ENCODE results near the gene PAPSS2.

The PAPSS2 gene

DNA sequence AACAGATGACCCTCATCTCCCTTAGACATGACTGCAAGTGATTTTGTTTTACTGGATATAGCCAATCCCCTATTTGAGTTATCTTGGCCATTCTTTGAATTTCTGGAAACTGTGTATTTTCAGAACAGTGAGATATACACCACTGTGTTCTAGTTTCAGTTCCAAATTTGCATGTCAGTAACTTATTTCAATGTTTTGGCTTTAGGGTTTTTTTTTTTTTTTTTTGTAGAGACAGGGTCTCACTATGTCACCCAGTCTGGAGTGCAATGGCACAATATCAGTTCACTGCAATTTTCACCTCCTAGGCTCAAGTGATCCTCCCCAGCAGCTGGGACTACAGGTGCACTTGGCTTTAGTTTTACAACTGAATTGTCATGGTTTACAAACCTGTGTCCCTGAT lies 91.1 kb downstream of the PAPSS2 start:
- no peak for DNase-seq (ENCODE audit: low read depth)

DNA sequence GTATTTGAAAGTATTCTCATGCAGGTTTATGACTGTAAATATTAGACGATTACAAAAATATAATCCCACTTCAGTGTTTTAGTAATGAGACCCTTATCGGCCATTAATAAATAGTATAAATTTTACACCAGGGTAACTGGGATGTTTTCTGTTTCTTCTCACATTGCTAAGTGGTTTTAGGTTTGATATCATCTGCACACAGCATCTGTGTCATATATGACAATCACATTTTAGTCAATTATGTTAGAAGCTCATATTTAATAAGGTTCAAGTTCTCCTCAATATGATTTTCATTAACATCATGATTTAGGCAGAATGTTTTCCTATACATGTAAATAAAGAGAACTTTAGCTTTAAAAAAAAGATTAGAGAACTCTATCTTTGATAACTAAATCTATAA lies 91.6 kb downstream of the PAPSS2 start:
- DNase-seq (ENCODE audit: low read depth): no peak

DNA sequence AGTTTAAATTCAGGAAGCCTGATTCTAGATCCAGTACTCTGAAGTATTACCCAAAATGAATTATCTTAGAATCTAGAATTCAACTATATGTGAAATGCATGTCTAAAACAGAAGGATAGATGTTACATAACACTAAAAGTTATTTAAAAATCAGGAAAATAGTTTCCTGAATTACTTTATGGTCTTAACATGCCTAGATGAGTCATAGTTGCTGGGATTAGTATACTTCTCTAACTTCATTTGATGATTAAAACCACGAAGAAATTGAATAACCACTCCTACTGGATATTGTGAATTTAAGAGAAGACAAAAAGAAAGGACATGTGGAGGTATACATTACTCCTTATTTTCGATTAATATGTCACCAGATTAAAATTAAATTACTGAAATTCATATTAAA lies 92.9 kb downstream of the PAPSS2 start:
- DNase-seq (ENCODE audit: low read depth): no peak

DNA sequence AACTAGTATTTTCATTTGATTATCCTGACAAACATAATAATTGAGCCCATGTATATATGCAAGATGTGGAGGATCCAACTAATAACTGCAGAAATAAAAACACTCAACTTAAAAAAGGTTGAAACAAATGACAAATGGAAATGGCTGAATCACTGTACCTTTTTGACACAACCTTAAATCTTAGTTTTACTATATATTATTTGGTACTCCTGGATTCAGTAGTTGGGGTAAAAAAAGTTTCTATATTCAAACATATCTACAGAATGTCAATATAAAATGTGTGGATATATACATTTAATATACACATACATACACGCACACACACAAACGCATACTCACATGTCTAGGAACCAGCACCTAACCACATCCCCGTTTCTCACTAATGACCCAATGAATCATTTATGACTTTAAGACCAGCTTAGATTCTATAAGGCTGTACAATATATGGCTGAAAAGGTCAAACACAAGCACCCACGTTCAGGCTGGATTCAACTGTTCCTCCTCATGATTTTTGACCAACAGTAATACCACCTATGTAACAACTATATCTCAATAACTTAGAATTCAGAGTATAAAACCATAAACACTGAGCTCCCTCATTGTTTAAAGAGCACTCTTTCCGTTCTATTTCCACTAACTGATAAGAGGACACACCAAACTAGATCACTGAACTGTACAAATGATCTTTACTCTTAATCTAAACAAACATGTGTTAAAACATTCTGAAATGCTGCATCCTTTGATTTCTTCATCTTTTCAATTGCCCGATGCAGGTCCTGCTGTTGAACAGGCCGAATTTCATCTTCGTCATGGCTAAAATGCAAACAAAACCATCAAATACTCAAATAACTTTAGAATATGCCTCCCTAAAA lies 94.6 kb downstream of the PAPSS2 start:
- DNase-seq (ENCODE audit: low read depth): no peak

DNA sequence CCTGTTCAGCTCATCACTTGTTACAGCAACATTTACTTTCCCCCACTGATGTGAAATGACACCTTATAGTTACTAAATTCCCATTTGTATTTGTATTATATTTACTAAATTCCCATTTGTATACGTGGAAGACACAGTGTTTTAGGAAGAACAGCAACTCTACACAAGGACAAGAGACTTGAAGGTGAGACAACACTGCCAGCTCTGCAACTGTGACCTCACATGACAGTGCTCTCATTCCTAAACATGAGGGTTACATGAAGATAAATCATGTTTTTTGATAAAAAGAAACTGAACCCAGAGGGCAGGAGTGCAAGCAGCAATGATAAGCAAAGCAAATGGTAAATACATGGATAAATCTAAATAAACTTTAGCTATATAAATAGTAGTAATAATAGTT lies 98.0 kb downstream of the PAPSS2 start:
- DNase-seq (ENCODE audit: low read depth): no peak

DNA sequence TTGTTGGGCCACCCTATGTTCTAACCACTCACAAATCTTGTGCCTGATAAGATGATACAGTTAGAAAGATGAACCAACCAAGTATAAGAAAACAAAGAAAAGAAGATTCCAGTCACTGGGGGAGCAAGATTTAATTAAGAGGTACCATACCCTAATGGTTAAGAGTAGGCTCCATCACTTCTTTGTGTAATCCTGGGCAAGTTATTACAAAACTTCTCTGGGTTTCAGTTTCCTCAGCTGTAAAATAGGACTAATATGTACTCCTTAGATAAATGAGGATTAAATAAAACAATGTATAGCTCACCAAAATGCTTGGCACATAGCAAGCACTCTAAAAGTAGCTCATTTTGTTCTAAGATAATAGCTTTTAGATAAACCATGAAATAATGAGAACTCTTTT lies 99.9 kb downstream of the PAPSS2 start:
- no peak for DNase-seq (ENCODE audit: low read depth)

DNA sequence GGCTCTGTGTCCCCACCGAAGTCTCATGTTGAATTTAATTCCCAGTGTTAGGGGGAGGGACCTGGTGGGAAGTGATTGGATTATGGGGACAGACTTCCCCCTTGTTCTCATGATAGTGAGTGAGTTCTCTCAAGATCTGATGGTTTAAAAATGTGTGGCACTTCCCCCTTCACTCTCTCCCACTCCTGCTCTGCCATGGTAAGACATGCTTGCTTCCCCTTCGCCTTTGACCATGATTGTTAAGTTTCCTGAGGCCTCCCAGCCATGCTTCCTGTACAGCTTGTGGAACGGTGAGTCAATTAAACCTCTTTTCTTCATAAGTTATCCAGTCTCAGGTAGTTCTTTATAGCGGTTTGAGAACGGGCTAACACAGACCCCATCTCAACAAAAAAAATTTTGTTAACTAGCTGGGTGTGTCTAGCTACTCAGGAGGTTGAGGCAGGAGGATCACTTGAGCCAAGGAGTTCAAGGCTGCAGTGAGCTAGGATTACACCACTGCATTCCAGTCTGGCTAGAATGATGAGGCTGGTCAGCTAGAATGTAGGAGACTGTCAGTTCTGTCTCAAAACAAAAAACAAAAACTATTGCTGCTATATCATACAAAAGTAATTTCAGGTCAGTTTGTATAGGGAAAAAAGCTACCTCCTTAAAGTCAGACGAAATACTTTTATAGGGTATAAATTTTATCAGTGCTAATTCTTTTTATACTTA lies 100.7 kb downstream of the PAPSS2 start:
- no peak for DNase-seq (ENCODE audit: low read depth)

DNA sequence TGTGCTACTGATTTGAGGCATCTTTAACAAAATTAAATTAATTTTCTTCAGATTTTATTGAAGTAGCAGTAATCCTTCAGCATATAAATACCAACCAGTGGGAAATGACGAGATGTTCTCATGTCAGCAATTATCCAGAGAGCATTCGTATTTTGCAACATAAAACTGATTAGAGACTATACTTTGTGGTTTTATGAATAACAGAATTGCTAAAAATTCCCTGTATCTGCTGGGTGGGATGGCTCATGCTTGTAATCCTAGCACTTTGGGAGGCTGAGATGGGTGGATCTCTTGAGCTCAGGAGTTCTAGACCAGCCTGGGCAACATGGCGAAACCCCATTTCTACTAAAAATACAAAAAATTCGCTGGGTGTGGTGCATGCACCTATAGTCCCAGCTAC lies 101.5 kb downstream of the PAPSS2 start:
- peak; percentile 53 for DNase-seq (ENCODE audit: low read depth)

DNA sequence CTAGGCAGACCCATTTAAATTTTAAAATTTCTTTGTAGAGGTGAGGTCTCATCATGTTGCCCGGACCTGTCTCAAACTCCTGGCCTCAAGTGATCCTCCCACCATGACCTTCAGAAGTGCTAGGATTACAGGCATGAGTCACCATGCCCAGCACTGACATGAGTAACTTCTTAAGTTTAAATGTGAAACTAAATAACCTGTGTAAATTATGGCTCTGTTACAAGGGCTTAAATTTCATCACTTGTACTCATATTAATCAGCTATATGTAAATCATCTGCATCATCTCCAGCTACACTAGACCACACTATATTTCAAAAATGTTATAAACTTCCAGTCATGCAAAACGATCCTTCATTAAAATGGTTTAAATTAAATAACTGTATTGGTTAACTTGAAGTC lies 102.2 kb downstream of the PAPSS2 start:
- peak; percentile 81 for DNase-seq (ENCODE audit: low read depth)

DNA sequence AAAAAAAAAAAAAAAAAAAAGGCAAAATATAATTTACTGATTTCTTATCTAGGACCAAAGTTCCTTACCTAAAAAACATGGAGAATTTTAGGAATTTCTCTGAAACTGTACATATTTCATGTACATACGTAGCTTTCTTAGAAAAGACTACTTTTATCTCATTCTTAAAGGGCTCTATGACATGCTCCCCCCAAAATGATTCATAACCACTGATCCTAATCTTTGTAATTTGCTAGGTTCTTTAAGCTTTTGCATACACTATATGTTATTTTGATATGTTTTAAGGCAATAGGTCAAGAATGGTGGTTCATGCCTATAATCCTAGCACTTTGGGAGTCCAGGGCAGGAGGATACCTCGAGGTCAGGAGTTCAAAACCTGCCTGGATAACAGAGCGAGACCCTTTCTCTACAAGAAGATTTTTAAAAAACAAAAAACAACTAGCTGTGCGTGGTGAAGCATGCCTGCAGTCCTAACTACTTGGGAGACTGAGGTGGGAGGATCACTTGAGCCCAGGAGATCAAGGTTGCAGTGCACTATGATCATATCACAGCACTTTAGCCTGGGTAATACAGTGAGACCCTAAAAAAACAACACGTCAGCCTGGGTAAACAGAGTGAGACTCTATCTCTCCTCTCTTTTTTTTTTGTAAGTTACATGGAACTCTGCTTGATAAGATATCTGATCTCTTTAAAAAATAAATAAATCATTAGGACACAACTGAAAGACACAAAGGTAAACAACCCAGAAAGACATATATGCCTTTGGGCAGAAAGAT lies 103.6 kb downstream of the PAPSS2 start:
- DNase-seq (ENCODE audit: low read depth): no peak

DNA sequence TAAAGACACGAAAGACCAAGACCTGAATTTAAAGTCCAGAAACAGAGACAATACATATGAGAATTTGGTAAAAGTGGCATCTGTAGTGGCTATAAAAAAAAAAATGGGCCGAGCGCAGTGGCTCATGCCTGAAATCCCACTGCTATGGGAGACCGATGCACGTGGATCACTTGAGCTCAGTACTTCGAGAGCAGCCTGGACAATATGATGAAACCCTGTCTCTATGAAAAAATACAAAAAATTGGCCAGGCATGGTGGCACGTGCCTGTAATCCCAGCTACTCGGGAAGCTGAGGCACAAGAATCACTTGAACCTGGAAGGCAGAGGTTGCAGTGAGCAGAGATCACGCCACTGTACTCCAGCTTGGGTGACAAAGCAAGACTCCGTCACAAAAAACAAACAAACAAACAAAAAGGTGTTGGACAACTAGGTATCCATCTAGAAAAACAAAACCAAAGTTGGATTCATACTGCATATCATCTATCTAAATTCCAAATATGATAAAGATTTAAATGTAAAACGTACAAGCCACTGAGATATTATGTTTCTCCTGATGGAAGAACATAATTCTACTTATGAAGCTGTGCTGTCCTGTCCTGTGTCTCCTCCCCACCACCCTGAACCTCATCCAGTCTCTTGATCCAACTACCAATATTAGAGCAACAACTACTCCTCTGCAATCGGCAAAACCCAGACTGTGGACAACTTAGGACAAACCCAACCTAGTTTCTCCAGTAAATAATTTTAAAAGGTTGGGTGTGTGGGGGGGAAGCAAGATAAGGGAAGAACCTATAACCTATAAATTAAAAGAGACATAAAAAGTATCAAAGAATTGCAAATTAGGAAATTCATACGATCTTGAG lies 104.6 kb downstream of the PAPSS2 start:
- no peak for DNase-seq (ENCODE audit: low read depth)

DNA sequence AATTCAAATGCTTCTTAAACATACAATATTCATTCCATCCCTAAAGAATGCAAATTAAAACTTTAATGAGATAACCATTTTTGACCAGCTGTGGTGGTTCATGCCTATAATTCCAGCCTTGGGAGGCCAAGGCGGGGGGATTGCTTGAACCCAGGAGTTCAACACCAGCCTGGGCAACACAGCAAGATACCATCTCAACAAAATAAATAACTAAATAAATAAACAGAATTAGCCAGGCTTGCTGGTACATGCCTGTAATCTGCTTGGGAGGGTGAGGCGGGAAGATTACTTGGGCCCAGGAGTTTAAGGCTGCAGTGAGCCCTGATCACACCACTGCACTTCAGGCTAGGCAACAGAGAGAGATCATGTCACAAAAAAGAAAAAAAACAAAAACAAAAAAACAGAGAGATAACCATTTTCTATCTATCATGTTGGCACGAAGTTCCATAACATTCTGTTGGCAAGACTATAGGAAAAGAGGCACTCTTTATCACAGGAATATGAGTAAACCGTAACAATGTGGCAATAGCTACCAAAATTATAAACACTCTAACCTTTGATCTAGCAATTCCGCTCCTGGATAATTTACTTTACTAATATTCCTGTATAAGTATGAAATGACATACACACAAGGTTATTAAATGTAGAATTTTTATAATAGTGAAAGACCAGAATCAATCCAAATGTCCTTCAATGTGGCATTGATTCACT lies 106.1 kb downstream of the PAPSS2 start:
- no peak for DNase-seq (ENCODE audit: low read depth)

DNA sequence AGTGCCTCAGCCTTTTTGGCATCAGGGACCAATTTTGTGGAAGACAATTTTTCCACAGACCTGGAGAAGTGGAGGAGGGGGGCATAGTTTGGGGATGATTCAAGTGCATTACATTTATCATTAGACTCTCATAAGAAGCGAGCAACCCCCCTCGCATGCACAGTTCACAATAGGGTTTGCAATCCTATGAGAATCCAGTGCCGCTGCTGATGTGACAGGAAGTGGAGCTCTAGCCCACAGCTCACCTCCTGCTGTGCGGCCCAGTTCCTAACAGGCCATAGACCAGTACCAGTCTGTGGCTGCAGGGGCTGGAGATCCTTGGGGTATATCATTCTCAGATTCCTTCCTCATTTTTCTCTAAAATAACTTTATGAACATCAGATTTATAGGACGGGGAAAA lies 107.6 kb downstream of the PAPSS2 start:
- no peak for DNase-seq (ENCODE audit: low read depth)

DNA sequence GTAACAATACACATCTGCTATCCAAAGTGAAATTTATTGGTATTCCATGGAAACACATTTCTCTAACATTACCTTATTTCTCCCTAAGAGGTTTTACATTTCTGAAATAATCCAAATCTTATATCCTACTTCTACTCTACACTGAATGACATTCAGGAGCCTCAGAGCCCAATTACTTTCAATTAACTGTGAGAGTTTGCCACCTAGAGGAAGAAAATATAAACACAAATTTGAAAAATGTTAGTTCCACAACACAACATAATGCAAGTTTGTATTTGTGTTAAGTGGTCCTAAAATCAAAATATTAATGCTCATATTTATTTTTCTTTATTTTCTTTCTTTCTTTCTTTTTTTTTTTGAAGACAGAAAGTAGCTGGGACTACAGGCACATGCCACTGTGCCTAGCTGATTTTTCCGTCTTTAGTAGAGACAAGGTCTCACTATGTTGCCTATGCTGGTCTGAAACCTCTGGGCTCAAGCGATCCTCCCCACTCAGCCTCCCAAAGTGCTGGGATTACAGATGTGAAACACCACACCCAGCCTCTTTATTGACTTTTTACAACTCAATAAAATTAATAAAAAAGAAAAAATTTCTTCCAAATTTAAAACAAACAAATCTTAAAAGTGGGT lies 112.3 kb downstream of the PAPSS2 start:
- peak; percentile 10 for DNase-seq (ENCODE audit: low read depth)

DNA sequence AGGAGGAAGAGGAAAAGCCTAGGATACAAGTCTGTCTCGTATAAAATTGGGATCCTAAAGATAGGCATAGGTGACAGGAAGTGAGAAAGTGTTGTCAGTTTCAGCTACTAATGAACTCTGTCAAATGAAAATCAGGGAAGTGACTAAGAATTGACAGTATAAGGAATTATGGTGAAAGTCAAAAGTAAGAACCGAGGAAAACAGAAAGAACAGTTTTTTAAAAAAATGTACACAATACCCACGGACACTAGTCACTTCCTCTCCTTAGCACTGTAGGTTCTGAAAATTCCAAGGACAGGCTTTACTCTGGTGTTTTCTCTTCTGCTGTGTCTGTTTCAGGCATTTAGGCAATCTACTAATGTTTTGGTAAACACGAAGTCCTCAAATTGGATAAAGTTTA lies 116.1 kb downstream of the PAPSS2 start:
- peak; percentile 36 for DNase-seq (ENCODE audit: low read depth)

DNA sequence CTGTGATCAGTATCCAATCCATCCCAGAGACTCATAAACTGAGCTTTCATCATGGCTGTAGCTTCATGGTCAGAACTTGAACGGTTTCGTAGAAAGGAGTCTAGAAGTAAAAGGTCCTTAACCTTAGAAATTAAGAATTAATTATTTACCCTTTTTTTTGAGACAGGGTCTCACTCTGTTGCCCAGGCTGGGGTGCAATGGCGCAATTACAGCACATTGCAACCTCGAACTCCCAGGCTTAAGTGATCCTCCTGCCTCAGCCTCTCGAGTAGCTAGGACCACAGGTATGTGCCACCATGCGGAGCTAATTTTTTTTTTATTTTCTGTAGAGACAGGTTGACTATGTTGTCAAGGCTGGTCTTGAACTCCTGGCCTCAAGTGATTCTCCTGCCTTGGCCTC lies 116.7 kb downstream of the PAPSS2 start:
- no peak for DNase-seq (ENCODE audit: low read depth)

DNA sequence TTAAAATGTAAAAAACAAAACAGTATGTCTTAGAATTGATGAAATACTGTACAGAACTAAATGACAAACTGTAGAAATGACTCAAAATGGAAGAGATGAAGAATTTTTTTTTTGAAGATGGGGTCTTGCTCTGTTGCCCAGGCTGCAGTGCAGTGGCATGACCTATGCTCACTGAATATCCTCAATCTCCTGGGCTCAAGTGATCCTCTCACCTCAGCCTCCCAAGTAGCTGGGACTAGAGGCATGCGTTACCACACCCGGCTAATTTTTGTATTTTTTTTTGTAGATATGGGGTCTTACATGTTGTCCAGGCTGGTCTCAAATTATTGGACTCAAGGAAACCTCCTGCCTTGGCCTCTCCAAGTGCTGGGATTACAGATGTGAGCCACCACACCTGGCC lies 121.9 kb downstream of the PAPSS2 start:
- DNase-seq (ENCODE audit: low read depth): no peak

DNA sequence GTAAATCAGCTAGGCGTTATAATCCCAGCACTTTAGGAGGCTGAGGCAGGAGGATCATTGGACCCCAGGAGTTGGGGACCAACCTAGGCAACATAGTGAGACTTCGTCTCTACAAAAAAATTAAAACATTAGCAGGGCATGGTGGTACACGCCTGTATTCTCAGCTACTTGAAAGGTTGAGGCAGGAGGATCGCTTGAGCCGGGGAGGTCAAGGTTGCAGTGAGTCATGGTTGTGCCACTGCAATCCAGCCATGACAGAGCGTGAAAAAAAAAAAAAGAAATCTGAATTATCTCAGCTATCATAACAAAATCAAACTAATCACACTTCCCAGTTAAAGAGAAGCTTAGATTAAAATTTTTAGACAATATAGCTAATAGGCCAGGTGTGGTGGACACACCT lies 123.0 kb downstream of the PAPSS2 start:
- DNase-seq (ENCODE audit: low read depth): no peak

DNA sequence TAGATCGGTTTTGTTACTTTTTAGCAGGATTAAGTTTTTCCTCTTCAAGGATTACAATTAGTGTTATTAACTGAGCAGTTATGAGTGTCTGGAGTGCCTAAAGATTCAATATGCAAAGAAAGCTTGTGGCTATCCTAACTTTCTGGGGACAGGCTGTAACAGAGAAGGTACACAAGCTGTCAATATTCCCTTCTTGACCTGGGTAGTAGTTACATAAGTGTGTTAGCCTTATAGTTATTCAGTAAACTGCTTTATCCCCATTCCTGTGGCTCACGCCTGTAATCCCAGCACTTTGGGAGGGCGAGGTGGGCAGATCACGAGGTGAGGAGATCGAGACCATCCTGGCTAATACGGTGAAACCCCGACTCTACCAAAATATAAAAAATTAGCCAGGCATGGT lies 126.7 kb downstream of the PAPSS2 start:
- no peak for DNase-seq (ENCODE audit: low read depth)

DNA sequence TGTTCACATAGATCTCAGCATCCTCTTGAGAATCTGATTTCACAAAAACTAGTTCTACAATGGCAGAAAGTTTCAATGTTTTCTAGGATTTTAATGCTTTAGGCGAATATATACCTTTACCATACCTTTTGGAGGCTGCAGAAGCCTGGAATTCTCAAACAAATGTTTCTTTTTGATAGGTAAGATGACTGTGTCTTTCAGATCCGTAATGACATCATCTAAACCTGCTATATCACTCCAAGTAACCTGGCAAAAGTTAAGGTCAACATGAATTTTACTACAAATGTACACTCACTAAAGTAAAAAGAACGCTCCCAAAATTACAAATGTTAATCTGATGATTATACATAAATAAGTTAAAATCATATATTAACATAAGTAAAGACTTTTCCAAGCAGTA lies 130.5 kb downstream of the PAPSS2 start:
- DNase-seq (ENCODE audit: low read depth): no peak

DNA sequence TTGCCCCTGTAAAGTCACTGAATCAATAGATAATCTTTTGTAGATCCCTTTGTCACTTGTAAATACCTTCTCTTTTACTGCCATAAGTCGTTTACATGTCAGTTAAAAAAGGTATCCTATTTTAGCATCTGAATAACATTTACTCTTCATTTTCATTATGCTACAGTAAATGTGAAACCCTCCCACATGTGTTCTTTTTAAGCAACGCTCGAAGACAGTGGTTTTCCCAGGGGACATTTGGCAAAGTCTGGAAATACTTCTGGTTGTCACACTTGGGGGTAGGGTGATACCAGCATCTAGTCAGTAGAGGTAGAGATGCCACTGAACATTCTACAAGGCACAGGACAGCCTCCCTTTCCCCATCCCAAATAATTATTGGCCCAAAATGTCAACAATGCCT lies 134.6 kb downstream of the PAPSS2 start:
- peak; percentile 59 for DNase-seq (ENCODE audit: low read depth)
